Measurements from ENCODE around the gene CPNE5.

- TF ChIP-seq HDGF (IDR thresholded peaks at IDR 0.05; ENCODE audit: borderline replicate concordance) (no peak), SP1 (IDR thresholded peaks at IDR 0.05) (no peak), FOXM1 (IDR thresholded peaks at IDR 0.05; ENCODE audit: borderline replicate concordance) (no peak), BHLHE40 (IDR thresholded peaks at IDR 0.05; ENCODE audit: borderline replicate concordance) (no peak), SUZ12 (IDR thresholded peaks at IDR 0.05) (no peak), NFRKB (IDR thresholded peaks at IDR 0.05) (no peak)
Observed at GRCh38 chr6:36823421-36824096, 15.7 kb downstream of the CPNE5 start.
